ENCODE results near the gene TMEM33. TPM values are rescaled to one million over a fixed set of nuclear protein-coding genes. Genes with fewer than 3 reads are reported as not detected.
A peak's percentile ranks its signal among the peaks of the same experiment; 100 is the strongest.

The TMEM33 gene
- polyA plus RNA-seq, 3 donors: 21.7 to 61.6 (median 60.7) TPM

- no peaks in the 10 kb centered on the region for H3K27me3 ChIP-seq (ENCODE audit: control insufficient read depth in 2 of 2, insufficient read depth in 2 of 2, low read length in 2 of 2)
- peaks cover 0 to 2% of the 10 kb centered on the region in 2 donors for H3K9me3 ChIP-seq (replicated peaks in 1 of 2; ENCODE audit: control insufficient read depth in 1 of 2, insufficient read depth in 1 of 2, low read length in 2 of 2)
- H3K9ac ChIP-seq (ENCODE audit: insufficient read depth, low read length, poor library complexity, severe bottlenecking): no peak overlapping the region
- intact Hi-C loops (cut with micrococcal nuclease): no loop called here
- no peak overlapping the region for H3K4me2 ChIP-seq (replicated peaks; ENCODE audit: extremely low read depth, low read length, poor library complexity, severe bottlenecking)
- peaks cover 9 to 35% of the 10 kb centered on the region in 2 donors for H3K36me3 ChIP-seq (replicated peaks in 1 of 2; ENCODE audit: control insufficient read depth in 1 of 2, insufficient read depth in 2 of 2, low read length in 2 of 2)
- H2AFZ ChIP-seq (ENCODE audit: insufficient read depth, low read depth, low read length, poor library complexity, severe bottlenecking): no peak overlapping the region
- TF ChIP-seq CTCF (IDR thresholded peaks at IDR 0.05): no peak
- Mint-ChIP-seq H3K4me3 (no peak overlapping the region), H3K4me1 (peaks cover 4% of the 10 kb centered on the region), H3K36me3 (peaks cover 45 to 48% of the 10 kb centered on the region in 2 donors), H3K27ac (peak overlapping the region in 1 of 7 donors; percentile 59), H3K27me3 (ENCODE audit: low read depth in 3 of 3) (peaks cover 0 to 4% (median 0%) of the 10 kb centered on the region in 3 donors), H3K9me3 (peaks cover 3 to 20% (median 11%) of the 10 kb centered on the region in 7 donors)
- WGBS (ENCODE audit: insufficient coverage): 80% methylated on average over 3 of the region's 5 CpGs
- no peak for DNase-seq
- no peaks in the 10 kb centered on the region for H3K79me2 ChIP-seq (ENCODE audit: insufficient read depth, low read length)
- no peaks in the 10 kb centered on the region for H4K20me1 ChIP-seq (ENCODE audit: insufficient read depth, low read length)
- H3K4me3 ChIP-seq (replicated peaks in 1 of 3; ENCODE audit: low read depth in 2 of 3, low read length in 3 of 3): no peak overlapping the region
- H3K27ac ChIP-seq (ENCODE audit: low read depth in 1 of 2, low read length in 2 of 2): no peak overlapping the region
- H3K4me1 ChIP-seq (ENCODE audit: control insufficient read depth in 1 of 2, insufficient read depth in 2 of 2, low read length in 2 of 2): peaks cover 0 to 4% of the 10 kb centered on the region in 2 donors
These were observed 22.7 kb upstream of the TMEM33 start for GRCh38 chr4:41912546-41912945.

GRCh38 chr4:41913509-41913908, 21.7 kb upstream of the TMEM33 start:
- Mint-ChIP-seq H3K27me3 (ENCODE audit: low read depth in 3 of 3) (peaks cover 0 to 5% (median 0%) of the 10 kb centered on the region in 3 donors), H3K36me3 (peaks cover 51 to 56% of the 10 kb centered on the region in 2 donors), H3K4me3 (no peak overlapping the region), H3K27ac (no peak overlapping the region), H3K4me1 (peaks cover 4% of the 10 kb centered on the region), H3K9me3 (peaks cover 3 to 17% (median 8%) of the 10 kb centered on the region in 7 donors)
- TF ChIP-seq CTCF (IDR thresholded peaks at IDR 0.05): no peak
- H3K4me2 ChIP-seq (replicated peaks; ENCODE audit: extremely low read depth, low read length, poor library complexity, severe bottlenecking): no peak overlapping the region
- peaks cover 9 to 39% of the 10 kb centered on the region in 2 donors for H3K36me3 ChIP-seq (replicated peaks in 1 of 2; ENCODE audit: control insufficient read depth in 1 of 2, insufficient read depth in 2 of 2, low read length in 2 of 2)
- H3K27ac ChIP-seq (ENCODE audit: low read depth in 1 of 2, low read length in 2 of 2): no peak overlapping the region
- DNase-seq: no peak
- no peaks in the 10 kb centered on the region for H3K27me3 ChIP-seq (ENCODE audit: control insufficient read depth in 2 of 2, insufficient read depth in 2 of 2, low read length in 2 of 2)
- H3K4me1 ChIP-seq (ENCODE audit: control insufficient read depth in 1 of 2, insufficient read depth in 2 of 2, low read length in 2 of 2): peaks cover 0 to 4% of the 10 kb centered on the region in 2 donors
- no peaks in the 10 kb centered on the region for H4K20me1 ChIP-seq (ENCODE audit: insufficient read depth, low read length)
- intact Hi-C loops (cut with micrococcal nuclease): no loop called here
- peaks cover 0 to 2% of the 10 kb centered on the region in 2 donors for H3K9me3 ChIP-seq (replicated peaks in 1 of 2; ENCODE audit: control insufficient read depth in 1 of 2, insufficient read depth in 1 of 2, low read length in 2 of 2)
- no peaks in the 10 kb centered on the region for H3K79me2 ChIP-seq (ENCODE audit: insufficient read depth, low read length)
- H3K4me3 ChIP-seq (replicated peaks in 1 of 3; ENCODE audit: low read depth in 2 of 3, low read length in 3 of 3): no peak overlapping the region
- H3K9ac ChIP-seq (ENCODE audit: insufficient read depth, low read length, poor library complexity, severe bottlenecking): no peak overlapping the region
- H2AFZ ChIP-seq (ENCODE audit: insufficient read depth, low read depth, low read length, poor library complexity, severe bottlenecking): no peak overlapping the region
